Posterior cingulate gyrus (tissue), 11 donors: Measurements from ENCODE around the gene PCDH10.
"Not testable (repeated sequence)": the region's sequence is repeated elsewhere in the genome, so short reads cannot be mapped to it uniquely, and the experiment has no call there.

Experiments used
- DNase-seq, 10 donors: peaks; one replicate each; pipeline versions ENCODE4 v3.0.0 to v3.0.0-alpha.2; 2020 to 2021; ENCODE audit warnings: mixed read lengths in 3 of 10
- intact Hi-C: fragments of 100-400 bp; cut with DNase I; formaldehyde crosslinking; loops from one replicate; pipeline ENCODE4 v1.15.1; 2023

The PCDH10 gene

DNA sequence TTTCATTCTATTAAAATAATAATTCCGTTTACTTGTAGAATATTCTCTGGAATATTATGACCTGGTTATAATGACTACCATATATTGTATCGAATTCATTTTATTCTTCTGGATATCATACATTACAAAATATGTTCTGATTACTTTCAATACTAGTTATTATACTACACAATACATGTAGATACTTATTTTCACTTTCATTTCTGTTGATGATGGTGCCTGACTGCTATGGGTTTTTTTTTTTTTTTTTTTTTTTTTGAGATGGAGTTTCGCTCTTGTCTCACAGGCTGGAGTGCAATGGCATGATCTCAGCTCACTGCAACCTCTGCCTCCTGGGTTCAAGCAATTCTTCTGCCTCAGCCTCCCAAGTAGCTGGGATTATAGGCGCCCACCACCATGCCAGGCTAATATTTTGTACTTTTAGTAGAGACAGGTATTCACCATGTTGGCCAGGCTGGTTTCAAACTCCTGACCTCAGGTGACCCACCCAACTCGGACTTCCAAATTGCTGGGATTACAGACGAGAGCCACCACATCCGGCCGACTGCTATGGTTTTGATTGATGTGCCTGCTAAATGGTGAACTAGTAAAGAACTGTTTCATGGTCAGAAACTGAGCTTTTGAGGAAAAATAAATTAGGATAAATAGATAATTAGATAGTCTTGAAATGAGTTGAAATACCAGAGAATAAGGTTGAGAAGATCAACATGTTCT is 39.5 kb downstream of the PCDH10 start:
- DNase-seq = no peak
- intact Hi-C loops = no loop called here

DNA sequence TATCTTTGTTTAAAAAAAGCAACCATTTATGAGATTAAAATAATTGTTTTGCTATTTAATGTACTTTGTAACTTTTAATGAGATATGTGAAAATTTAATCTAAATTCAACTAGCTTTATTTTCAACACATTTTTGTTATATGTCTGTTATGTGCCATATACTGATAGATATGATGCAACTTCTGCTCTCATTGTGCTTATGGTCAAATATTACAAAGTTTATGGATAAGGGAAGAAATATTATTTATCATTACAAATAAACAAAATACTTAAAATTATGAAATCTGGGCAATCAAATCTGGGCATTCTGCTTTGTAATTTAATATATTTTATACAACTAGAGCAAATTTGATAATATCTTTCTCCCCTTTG is 40.0 kb downstream of the PCDH10 start:
- no peak for DNase-seq
- intact Hi-C loops = no loop called here

DNA sequence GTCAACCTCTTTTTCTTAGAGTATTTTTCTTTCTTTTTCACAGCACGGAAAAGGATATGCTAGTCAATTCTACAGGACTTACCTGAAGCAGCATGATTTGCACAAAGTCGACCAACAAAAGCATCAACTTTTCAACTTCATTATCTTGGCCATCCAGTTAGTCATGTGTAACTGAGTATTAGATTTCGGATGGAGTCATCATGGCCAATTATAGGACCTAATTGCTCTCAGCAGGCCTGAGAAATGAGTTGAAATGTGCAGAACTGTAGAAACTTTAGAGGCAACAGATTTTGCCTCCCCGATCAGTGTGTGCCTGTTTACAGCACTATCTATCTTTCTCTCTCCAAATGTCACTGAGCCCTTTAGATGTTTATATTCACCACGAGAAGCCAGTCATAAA is 41.0 kb downstream of the PCDH10 start:
- no peak for DNase-seq
- intact Hi-C loops = no loop called here

DNA sequence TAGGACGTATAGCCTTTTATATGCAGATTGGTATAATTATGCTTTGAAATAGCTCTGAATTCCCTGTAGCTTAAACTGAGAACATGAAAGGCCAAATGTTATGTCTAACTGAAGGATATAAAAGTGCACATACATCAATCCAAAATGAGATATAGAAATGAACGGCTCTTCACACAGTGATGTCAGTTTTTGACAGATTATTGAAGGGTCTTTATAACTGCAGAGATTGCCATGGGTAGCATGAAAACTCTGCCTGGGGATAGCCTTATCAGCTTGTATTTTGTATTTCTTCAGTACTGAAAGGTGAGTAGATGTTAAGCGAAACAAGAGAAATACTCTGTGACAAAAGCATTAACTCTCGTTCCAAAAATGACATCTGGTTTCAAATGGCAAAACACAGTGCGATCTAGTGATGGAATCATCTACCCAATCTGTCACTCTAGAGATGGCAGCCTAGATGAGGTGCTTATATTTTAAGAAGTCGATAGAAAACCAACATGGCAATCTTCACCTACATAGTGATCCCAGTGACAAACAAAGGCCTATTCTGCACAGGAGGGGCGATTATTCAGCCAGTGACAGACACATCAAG is 59.7 kb downstream of the PCDH10 start:
- DNase-seq = no peak
- intact Hi-C loops = no loop called here

DNA sequence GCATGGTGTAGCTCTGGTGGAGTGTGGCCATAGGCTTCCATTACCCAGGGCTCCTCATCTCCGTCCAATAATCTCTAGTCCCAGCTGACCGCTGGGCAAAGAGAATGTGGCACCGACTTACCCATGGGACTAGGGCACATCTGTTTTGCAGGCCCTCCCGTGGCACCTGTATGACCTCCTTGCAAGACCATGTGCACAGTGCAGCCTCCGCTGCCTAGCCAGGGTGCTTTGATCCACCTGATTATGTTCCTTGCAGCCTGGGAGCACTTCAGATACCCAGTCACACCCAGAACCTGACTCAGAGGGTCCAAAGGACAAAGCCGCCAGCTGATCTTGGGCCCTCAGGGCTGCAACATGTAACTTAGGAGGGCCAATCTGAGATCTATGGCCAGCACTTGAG is 84.8 kb downstream of the PCDH10 start:
- DNase-seq = peak in 1 of 10 donors; percentile 70
- intact Hi-C loops = no loop called here

DNA sequence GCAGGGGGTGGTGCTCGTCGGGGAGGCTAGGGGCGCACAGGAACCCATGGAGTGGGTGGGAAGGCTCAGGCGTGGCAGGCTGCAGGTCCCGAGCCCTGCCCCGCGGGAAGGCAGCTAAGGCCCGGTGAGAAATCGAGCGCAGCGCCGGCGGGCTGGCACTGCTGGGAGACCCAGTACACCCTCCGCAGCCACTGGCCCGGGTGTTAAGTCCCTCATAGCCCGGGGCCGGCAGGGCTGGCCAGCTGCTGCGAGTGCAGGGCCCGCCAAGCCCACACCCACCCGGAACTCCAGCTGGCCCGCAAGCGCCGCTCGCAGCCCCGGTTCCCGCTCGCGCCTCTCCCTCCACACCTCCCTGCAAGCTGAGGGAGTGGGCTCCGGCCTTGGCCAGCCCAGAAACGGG is 91.4 kb downstream of the PCDH10 start:
- DNase-seq = peak in 1 of 10 donors; percentile 74
- intact Hi-C loops = not testable (repeated sequence)
